Upper lobe of left lung (tissue), 6 donors: Measurements from ENCODE around the gene CDK12. TPM values are rescaled to one million over a fixed set of nuclear protein-coding genes. Genes with fewer than 3 reads are reported as not detected.

Experiments used
- ATAC-seq, 2 donors: fragments of 200-7000 bp; cut with Tn5 transposase; one replicate each; pipeline ENCODE4 v1.9.1; 2022; ENCODE audit warnings: mild to moderate bottlenecking in 2 of 2, moderate library complexity in 2 of 2; ENCODE audit not compliant: low FRiP score in 2 of 2
- DNase-seq, 2 donors: peaks; one replicate each; pipeline ENCODE4 v3.0.0-alpha.2; 2019 to 2020
- H3K27ac ChIP-seq, 4 donors: fragments of 200-600 bp; sonication (generic); one replicate each; pipeline ENCODE4 v1.5.1; 2016 to 2019
- H3K27me3 ChIP-seq, 4 donors: fragments of 200-600 bp; sonication (generic); one replicate each; pipeline ENCODE4 v1.5.1; 2017 to 2019
- H3K36me3 ChIP-seq, 4 donors: fragments of 200-600 bp; sonication (generic); one replicate each; pipeline ENCODE4 v1.5.1; 2016 to 2019
- H3K4me1 ChIP-seq, 4 donors: fragments of 200-600 bp; sonication (generic); one replicate each; pipeline ENCODE4 v1.5.1; 2018 to 2019
- H3K4me3 ChIP-seq, 4 donors: fragments of 200-600 bp; sonication (generic); one replicate each; pipeline ENCODE4 v1.5.1; 2017 to 2019; ENCODE audit warnings: mild to moderate bottlenecking in 2 of 4, moderate library complexity in 1 of 4
- H3K9me3 ChIP-seq, 4 donors: fragments of 200-600 bp; sonication (generic); one replicate each; pipeline ENCODE4 v1.5.1; 2018 to 2019
- EP300 ChIP-seq, 4 donors: sonication (generic); formaldehyde crosslinking; IDR thresholded peaks; one replicate each; pipeline ENCODE4 v1.5.1; 2017; ENCODE audit warnings: antibody characterized with exemption in 4 of 4, control low read depth in 2 of 4
- POLR2A ChIP-seq, 4 donors: fragments of 450-650 bp; IDR thresholded peaks; one replicate each; pipeline ENCODE4 v1.5.1; 2016 to 2017; ENCODE audit warnings: antibody characterized with exemption in 4 of 4, mild to moderate bottlenecking in 2 of 4
- POLR2AphosphoS5 ChIP-seq, 2 donors: sonication (generic); formaldehyde crosslinking; IDR thresholded peaks; one replicate each; pipeline ENCODE4 v1.5.1; 2017; ENCODE audit warnings: antibody characterized with exemption in 2 of 2
- WGBS, 2 donors: methylation state at CpG; one replicate each; pipeline ENCODE4 v1.1.5; 2017 to 2018; 5-methylcytosine and 5-hydroxymethylcytosine counted together
- total RNA-seq, 6 donors: library from RNA; depleted of rRNA in 4 of 6; stranded (reverse); fragments of >200 nt in 4 of 6; gene quantifications; one replicate each; pipeline versions ENCODE4 v1.1.0 to v1.2.1, GENCODE V29; 2016 to 2021
- TF ChIP-seq, protein P1 (sequence below), 6 experiments: fragments of 450-650 bp in 4 of 6; fragments of 200-600 bp in 2 of 6; sonication (generic) in 2 of 6; IDR thresholded peaks; one replicate each; pipeline ENCODE4 v1.5.1; 2016 to 2019; ENCODE audit warnings: antibody characterized with exemption in 6 of 6
- donor health status: DM: no; HTN: no; CAD: no; lungs with moderate emphysema.
- donor health status: DM: no; HTN: yes; CAD: no; lungs with severe emphysema.

CDK12 gene
- total RNA-seq, 6 donors from 2014 or later = 41.2 to 111 (median 52.8) TPM

GRCh38 chr17:39507511-39507910, 46.2 kb downstream of the CDK12 start:
- DNase-seq = no peak
- H3K27me3 ChIP-seq = no peaks in the 10 kb centered on the region
- H3K27ac ChIP-seq = no peak overlapping the region
- TF ChIP-seq, protein P1, sequence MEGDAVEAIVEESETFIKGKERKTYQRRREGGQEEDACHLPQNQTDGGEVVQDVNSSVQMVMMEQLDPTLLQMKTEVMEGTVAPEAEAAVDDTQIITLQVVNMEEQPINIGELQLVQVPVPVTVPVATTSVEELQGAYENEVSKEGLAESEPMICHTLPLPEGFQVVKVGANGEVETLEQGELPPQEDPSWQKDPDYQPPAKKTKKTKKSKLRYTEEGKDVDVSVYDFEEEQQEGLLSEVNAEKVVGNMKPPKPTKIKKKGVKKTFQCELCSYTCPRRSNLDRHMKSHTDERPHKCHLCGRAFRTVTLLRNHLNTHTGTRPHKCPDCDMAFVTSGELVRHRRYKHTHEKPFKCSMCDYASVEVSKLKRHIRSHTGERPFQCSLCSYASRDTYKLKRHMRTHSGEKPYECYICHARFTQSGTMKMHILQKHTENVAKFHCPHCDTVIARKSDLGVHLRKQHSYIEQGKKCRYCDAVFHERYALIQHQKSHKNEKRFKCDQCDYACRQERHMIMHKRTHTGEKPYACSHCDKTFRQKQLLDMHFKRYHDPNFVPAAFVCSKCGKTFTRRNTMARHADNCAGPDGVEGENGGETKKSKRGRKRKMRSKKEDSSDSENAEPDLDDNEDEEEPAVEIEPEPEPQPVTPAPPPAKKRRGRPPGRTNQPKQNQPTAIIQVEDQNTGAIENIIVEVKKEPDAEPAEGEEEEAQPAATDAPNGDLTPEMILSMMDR (IDR thresholded peaks at IDR 0.05) = no peak
- TF ChIP-seq EP300 (IDR thresholded peaks at IDR 0.05) (no peak), POLR2A (IDR thresholded peaks at IDR 0.05) (no peak), POLR2AphosphoS5 (IDR thresholded peaks at IDR 0.05) (no peak)
- 77 to 81% methylated on average over 2 of the region's 2 CpGs for WGBS, 2 donors
- no peak overlapping the region for H3K4me3 ChIP-seq
- ATAC-seq = no peak
- no peaks in the 10 kb centered on the region for H3K4me1 ChIP-seq
- H3K9me3 ChIP-seq = no peaks in the 10 kb centered on the region
- peaks cover 22 to 91% (median 55%) of the 10 kb centered on the region in 4 donors for H3K36me3 ChIP-seq

GRCh38 chr17:39508987-39509386, 47.7 kb downstream of the CDK12 start:
- Histone ChIP-seq H3K4me3 (no peak overlapping the region), H3K4me1 (no peaks in the 10 kb centered on the region), H3K9me3 (no peaks in the 10 kb centered on the region), H3K27me3 (no peaks in the 10 kb centered on the region), H3K36me3 (peaks cover 16 to 91% (median 45%) of the 10 kb centered on the region in 4 donors), H3K27ac (no peak overlapping the region)
- DNase-seq = no peak
- no peak for TF ChIP-seq POLR2AphosphoS5 (IDR thresholded peaks at IDR 0.05)
- TF ChIP-seq EP300 (IDR thresholded peaks at IDR 0.05) = no peak
- TF ChIP-seq, protein P1 (IDR thresholded peaks at IDR 0.05) = no peak
- TF ChIP-seq POLR2A (IDR thresholded peaks at IDR 0.05) = no peak
- WGBS, 2 donors = 91 to 98% methylated on average over 2 of the region's 2 CpGs
- no peak for ATAC-seq

- peaks cover 23 to 96% (median 58%) of the 10 kb centered on the region in 4 donors for H3K36me3 ChIP-seq
- ATAC-seq (no peak), DNase-seq (no peak)
- no peaks in the 10 kb centered on the region for H3K27me3 ChIP-seq
- no peak overlapping the region for H3K4me3 ChIP-seq
- TF ChIP-seq POLR2AphosphoS5 (IDR thresholded peaks at IDR 0.05) (no peak), EP300 (IDR thresholded peaks at IDR 0.05) (no peak), POLR2A (IDR thresholded peaks at IDR 0.05) (no peak)
- TF ChIP-seq, protein P1 (IDR thresholded peaks at IDR 0.05) = no peak
- no peaks in the 10 kb centered on the region for H3K9me3 ChIP-seq
- 90 to 95% methylated on average over 3 of the region's 3 CpGs for WGBS, 2 donors
- H3K4me1 ChIP-seq = no peaks in the 10 kb centered on the region
- H3K27ac ChIP-seq = no peak overlapping the region
Measured at GRCh38 chr17:39513309-39513708, 52.0 kb downstream of the CDK12 start.

- no peak for ATAC-seq
- Histone ChIP-seq H3K9me3 (no peaks in the 10 kb centered on the region), H3K4me3 (no peak overlapping the region), H3K4me1 (no peaks in the 10 kb centered on the region), H3K27ac (no peak overlapping the region), H3K36me3 (peaks cover 30 to 96% (median 64%) of the 10 kb centered on the region in 4 donors), H3K27me3 (no peaks in the 10 kb centered on the region)
- 93 to 94% methylated on average over 5 of the region's 5 CpGs for WGBS, 2 donors
- DNase-seq = no peak
- TF ChIP-seq, protein P1 (IDR thresholded peaks at IDR 0.05) = no peak
- TF ChIP-seq POLR2A (IDR thresholded peaks at IDR 0.05) = no peak
- no peak for TF ChIP-seq EP300 (IDR thresholded peaks at IDR 0.05)
- TF ChIP-seq POLR2AphosphoS5 (IDR thresholded peaks at IDR 0.05) = no peak
Measured at GRCh38 chr17:39513915-39514314, 52.6 kb downstream of the CDK12 start.

GRCh38 chr17:39517224-39517623, 55.9 kb downstream of the CDK12 start:
- H3K4me3 ChIP-seq = no peak overlapping the region
- TF ChIP-seq, protein P1 (IDR thresholded peaks at IDR 0.05) = no peak
- no peak for TF ChIP-seq POLR2A (IDR thresholded peaks at IDR 0.05)
- no peak for TF ChIP-seq EP300 (IDR thresholded peaks at IDR 0.05)
- no peak for TF ChIP-seq POLR2AphosphoS5 (IDR thresholded peaks at IDR 0.05)
- no peaks in the 10 kb centered on the region for H3K4me1 ChIP-seq
- no peaks in the 10 kb centered on the region for H3K9me3 ChIP-seq
- H3K36me3 ChIP-seq = peaks cover 45 to 100% (median 76%) of the 10 kb centered on the region in 4 donors
- H3K27me3 ChIP-seq = no peaks in the 10 kb centered on the region
- H3K27ac ChIP-seq = no peak overlapping the region
- DNase-seq = no peak
- ATAC-seq = no peak
- WGBS, 2 donors = 76 to 85% methylated on average over 7 of the region's 7 CpGs
